ENCODE results near the gene MRPL22.

MRPL22 gene

GRCh38 chr5:154949781-154950180 lies 8.9 kb downstream of the MRPL22 start:
- no peak for TF ChIP-seq ZNF8 (CRISPR knock-in tag; IDR thresholded peaks at IDR 0.05)
- TF ChIP-seq CSDC2 (CRISPR knock-in tag; IDR thresholded peaks at IDR 0.05): no peak
- TF ChIP-seq ZFP3 (CRISPR knock-in tag; IDR thresholded peaks at IDR 0.05): no peak
- TF ChIP-seq, protein P1, sequence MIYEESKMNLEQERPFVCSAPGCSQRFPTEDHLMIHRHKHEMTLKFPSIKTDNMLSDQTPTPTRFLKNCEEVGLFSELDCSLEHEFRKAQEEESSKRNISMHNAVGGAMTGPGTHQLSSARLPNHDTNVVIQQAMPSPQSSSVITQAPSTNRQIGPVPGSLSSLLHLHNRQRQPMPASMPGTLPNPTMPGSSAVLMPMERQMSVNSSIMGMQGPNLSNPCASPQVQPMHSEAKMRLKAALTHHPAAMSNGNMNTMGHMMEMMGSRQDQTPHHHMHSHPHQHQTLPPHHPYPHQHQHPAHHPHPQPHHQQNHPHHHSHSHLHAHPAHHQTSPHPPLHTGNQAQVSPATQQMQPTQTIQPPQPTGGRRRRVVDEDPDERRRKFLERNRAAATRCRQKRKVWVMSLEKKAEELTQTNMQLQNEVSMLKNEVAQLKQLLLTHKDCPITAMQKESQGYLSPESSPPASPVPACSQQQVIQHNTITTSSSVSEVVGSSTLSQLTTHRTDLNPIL (CRISPR knock-in tag; IDR thresholded peaks at IDR 0.05; ENCODE audit: low read depth): no peak
- no peak for TF ChIP-seq PPARA (CRISPR knock-in tag; IDR thresholded peaks at IDR 0.05; ENCODE audit: borderline replicate concordance)
- ATAC-seq: no peak

DNA sequence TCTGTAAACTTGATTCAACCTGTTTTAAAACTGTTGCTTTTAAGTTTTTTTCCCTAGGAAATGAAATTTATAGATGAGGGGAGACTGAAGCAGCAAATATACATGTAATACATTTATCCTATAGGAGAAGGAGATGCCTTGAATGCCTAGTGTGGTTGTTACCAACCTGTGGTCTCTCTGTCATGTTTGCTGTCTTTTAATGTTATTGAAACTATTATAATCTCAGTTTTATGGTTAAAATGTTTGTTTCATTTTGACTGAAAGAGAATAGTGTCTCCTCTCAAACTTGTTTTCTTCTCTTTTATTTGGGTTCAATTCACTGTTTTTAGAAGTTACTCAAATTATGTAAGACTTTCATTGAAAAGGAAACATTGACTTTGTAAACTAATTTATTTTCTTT lies 15.8 kb downstream of the MRPL22 start:
- TF ChIP-seq PPARA (CRISPR knock-in tag; IDR thresholded peaks at IDR 0.05; ENCODE audit: borderline replicate concordance) (no peak), ZNF565 (CRISPR knock-in tag; conservative IDR thresholded peaks at IDR 0.05; ENCODE audit: low read depth) (no peak), POU6F1 (CRISPR knock-in tag; IDR thresholded peaks at IDR 0.05; ENCODE audit: borderline replicate concordance, low read depth) (no peak), ISL1 (CRISPR knock-in tag; IDR thresholded peaks at IDR 0.05) (no peak)
- no peak for ATAC-seq

DNA sequence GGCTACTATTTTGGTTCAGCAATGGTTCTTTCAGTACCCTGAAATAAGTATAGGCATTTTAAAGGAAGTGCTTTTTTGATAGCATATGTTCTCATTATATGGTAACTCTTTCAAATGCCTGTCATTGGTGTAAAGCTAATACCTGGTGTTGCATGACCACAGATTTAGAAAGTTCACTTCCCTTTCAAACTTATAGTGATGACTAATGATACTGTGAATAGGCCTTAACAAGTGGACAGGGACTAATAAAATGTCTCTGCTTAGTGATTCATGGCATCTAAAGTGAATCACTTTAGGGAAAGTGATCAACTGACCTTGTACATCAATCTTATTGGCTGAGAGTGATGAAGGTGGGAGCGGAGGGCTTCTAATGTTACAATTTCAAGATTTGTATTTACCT lies 21.6 kb downstream of the MRPL22 start:
- ATAC-seq: no peak
- no peak for TF ChIP-seq ISL1 (CRISPR knock-in tag; IDR thresholded peaks at IDR 0.05)
- TF ChIP-seq, protein P2, sequence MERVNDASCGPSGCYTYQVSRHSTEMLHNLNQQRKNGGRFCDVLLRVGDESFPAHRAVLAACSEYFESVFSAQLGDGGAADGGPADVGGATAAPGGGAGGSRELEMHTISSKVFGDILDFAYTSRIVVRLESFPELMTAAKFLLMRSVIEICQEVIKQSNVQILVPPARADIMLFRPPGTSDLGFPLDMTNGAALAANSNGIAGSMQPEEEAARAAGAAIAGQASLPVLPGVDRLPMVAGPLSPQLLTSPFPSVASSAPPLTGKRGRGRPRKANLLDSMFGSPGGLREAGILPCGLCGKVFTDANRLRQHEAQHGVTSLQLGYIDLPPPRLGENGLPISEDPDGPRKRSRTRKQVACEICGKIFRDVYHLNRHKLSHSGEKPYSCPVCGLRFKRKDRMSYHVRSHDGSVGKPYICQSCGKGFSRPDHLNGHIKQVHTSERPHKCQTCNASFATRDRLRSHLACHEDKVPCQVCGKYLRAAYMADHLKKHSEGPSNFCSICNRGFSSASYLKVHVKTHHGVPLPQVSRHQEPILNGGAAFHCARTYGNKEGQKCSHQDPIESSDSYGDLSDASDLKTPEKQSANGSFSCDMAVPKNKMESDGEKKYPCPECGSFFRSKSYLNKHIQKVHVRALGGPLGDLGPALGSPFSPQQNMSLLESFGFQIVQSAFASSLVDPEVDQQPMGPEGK (CRISPR knock-in tag; IDR thresholded peaks at IDR 0.05; ENCODE audit: borderline replicate concordance): no peak
- TF ChIP-seq POU6F1 (CRISPR knock-in tag; IDR thresholded peaks at IDR 0.05; ENCODE audit: borderline replicate concordance, low read depth): no peak
- no peak for TF ChIP-seq ZC3H10 (CRISPR knock-in tag; IDR thresholded peaks at IDR 0.05)
- TF ChIP-seq ZNF565 (CRISPR knock-in tag; conservative IDR thresholded peaks at IDR 0.05; ENCODE audit: low read depth): no peak

- TF ChIP-seq ZFP30 (CRISPR knock-in tag; IDR thresholded peaks at IDR 0.05): no peak
- TF ChIP-seq ARNTL (CRISPR knock-in tag; IDR thresholded peaks at IDR 0.05; ENCODE audit: borderline replicate concordance, low read depth): no peak
- TF ChIP-seq SNAI2 (CRISPR knock-in tag; IDR thresholded peaks at IDR 0.05): no peak
These were observed 25.4 kb downstream of the MRPL22 start for GRCh38 chr5:154966081-154966841.

GRCh38 chr5:154966874-154967273 lies 26.0 kb downstream of the MRPL22 start:
- ATAC-seq: no peak
- TF ChIP-seq, protein P3, sequence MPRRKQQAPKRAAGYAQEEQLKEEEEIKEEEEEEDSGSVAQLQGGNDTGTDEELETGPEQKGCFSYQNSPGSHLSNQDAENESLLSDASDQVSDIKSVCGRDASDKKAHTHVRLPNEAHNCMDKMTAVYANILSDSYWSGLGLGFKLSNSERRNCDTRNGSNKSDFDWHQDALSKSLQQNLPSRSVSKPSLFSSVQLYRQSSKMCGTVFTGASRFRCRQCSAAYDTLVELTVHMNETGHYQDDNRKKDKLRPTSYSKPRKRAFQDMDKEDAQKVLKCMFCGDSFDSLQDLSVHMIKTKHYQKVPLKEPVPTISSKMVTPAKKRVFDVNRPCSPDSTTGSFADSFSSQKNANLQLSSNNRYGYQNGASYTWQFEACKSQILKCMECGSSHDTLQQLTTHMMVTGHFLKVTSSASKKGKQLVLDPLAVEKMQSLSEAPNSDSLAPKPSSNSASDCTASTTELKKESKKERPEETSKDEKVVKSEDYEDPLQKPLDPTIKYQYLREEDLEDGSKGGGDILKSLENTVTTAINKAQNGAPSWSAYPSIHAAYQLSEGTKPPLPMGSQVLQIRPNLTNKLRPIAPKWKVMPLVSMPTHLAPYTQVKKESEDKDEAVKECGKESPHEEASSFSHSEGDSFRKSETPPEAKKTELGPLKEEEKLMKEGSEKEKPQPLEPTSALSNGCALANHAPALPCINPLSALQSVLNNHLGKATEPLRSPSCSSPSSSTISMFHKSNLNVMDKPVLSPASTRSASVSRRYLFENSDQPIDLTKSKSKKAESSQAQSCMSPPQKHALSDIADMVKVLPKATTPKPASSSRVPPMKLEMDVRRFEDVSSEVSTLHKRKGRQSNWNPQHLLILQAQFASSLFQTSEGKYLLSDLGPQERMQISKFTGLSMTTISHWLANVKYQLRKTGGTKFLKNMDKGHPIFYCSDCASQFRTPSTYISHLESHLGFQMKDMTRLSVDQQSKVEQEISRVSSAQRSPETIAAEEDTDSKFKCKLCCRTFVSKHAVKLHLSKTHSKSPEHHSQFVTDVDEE (CRISPR knock-in tag; IDR thresholded peaks at IDR 0.05): no peak
- no peak for TF ChIP-seq ZNF565 (CRISPR knock-in tag; conservative IDR thresholded peaks at IDR 0.05; ENCODE audit: low read depth)
- TF ChIP-seq RARB (CRISPR knock-in tag; IDR thresholded peaks at IDR 0.05): no peak
- TF ChIP-seq ZNF8 (CRISPR knock-in tag; IDR thresholded peaks at IDR 0.05): no peak
- TF ChIP-seq, protein P2 (CRISPR knock-in tag; IDR thresholded peaks at IDR 0.05; ENCODE audit: borderline replicate concordance): no peak
- no peak for TF ChIP-seq PPARA (CRISPR knock-in tag; IDR thresholded peaks at IDR 0.05; ENCODE audit: borderline replicate concordance)
- TF ChIP-seq, protein P1 (CRISPR knock-in tag; IDR thresholded peaks at IDR 0.05; ENCODE audit: low read depth): no peak
- TF ChIP-seq ZC3H10 (CRISPR knock-in tag; IDR thresholded peaks at IDR 0.05): no peak
- TF ChIP-seq, protein P4, sequence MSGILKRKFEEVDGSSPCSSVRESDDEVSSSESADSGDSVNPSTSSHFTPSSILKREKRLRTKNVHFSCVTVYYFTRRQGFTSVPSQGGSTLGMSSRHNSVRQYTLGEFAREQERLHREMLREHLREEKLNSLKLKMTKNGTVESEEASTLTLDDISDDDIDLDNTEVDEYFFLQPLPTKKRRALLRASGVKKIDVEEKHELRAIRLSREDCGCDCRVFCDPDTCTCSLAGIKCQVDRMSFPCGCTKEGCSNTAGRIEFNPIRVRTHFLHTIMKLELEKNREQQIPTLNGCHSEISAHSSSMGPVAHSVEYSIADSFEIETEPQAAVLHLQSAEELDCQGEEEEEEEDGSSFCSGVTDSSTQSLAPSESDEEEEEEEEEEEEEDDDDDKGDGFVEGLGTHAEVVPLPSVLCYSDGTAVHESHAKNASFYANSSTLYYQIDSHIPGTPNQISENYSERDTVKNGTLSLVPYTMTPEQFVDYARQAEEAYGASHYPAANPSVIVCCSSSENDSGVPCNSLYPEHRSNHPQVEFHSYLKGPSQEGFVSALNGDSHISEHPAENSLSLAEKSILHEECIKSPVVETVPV (CRISPR knock-in tag; IDR thresholded peaks at IDR 0.05): no peak
- TF ChIP-seq ZFP3 (CRISPR knock-in tag; IDR thresholded peaks at IDR 0.05): no peak
- TF ChIP-seq SNAI2 (CRISPR knock-in tag; IDR thresholded peaks at IDR 0.05): no peak
- no peak for TF ChIP-seq CSDC2 (CRISPR knock-in tag; IDR thresholded peaks at IDR 0.05)
- TF ChIP-seq GLIS3 (CRISPR knock-in tag; IDR thresholded peaks at IDR 0.05): no peak
- TF ChIP-seq ARNTL (CRISPR knock-in tag; IDR thresholded peaks at IDR 0.05; ENCODE audit: borderline replicate concordance, low read depth): no peak

More at GRCh38 chr5:154966081-154966841, 25.4 kb downstream of the MRPL22 start:
- ATAC-seq: no peak

All from SK-N-SH treated with all-trans-retinoic acid at 6 μM for 48 hours (cell line).